Heart left ventricle (tissue), 13 donors: ENCODE measurements around the gene MEIKIN.

Source experiments
- POLR2A ChIP-seq, 2 donors: fragments of 450-650 bp; IDR thresholded peaks; one replicate each; pipeline ENCODE4 v1.6.1; 2017; ENCODE audit warnings: antibody characterized with exemption in 2 of 2, mild to moderate bottlenecking in 2 of 2, moderate library complexity in 2 of 2
- TF ChIP-seq, protein P1 (sequence below), 12 donors: fragments of 200-600 bp; sonication (generic) in 4 of 12; IDR thresholded peaks; one replicate each; pipeline versions ENCODE4 v1.5.0 to v1.8.0; 2018 to 2022; ENCODE audit warnings: antibody characterized with exemption in 12 of 12, mild to moderate bottlenecking in 5 of 12
- donor health status: ischemic (EF 13 %, LVEDD 7.1; RV severe dilation, severe dysfunction).
- donor health status: DM: no; HTN: yes; CAD: no.
- donor health status: DM: no; HTN: no; CAD: no.
- donor health status: ischemic (EF 25% LVEDD 6.9; RV normal size, moderate dysfunction).
- donor health status: ischemic (EF 25% LVEDD 5.7; RV mildly dilated, moderate dysfunction).
- donor health status: ischemic (EF 35%, LVEDD 5.7; RV mildly dilated, moderate dysfunction).
- donor health status: nonischemic (EF 11% LVEDD 7.7; RV severe dilation, severe dysfunction).
- donor health status: DM: yes; HTN: yes; CAD: no.
- donor health status: PGD.
- donor health status: ischemic (EF 29% LVEDD 5.4; RV normal size, mild dysfunction).
- donor health status: nonischemic (EF 23%, LVEDD 6.1; RV moderate dilation, normal function).

DNA sequence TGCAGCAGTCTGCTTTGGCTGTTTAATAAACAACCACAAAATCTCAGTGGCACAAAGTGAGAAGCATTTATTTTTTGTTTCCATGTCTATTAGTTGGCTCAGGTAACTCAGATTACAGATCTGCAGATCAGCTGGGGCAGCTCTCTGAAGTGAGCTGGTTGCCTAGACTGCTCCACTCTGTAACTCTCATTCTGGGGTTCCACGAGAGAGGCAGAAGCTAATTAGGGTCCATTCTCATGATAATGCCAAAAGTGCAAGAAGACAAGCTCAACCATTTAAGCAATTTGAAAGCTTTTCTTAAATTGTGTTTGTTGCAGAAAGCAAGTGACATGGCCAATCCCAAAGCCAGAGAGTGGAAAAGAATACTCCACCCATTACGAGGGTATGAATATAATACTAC lies 13.2 kb downstream of the MEIKIN start:
- TF ChIP-seq, protein P1, sequence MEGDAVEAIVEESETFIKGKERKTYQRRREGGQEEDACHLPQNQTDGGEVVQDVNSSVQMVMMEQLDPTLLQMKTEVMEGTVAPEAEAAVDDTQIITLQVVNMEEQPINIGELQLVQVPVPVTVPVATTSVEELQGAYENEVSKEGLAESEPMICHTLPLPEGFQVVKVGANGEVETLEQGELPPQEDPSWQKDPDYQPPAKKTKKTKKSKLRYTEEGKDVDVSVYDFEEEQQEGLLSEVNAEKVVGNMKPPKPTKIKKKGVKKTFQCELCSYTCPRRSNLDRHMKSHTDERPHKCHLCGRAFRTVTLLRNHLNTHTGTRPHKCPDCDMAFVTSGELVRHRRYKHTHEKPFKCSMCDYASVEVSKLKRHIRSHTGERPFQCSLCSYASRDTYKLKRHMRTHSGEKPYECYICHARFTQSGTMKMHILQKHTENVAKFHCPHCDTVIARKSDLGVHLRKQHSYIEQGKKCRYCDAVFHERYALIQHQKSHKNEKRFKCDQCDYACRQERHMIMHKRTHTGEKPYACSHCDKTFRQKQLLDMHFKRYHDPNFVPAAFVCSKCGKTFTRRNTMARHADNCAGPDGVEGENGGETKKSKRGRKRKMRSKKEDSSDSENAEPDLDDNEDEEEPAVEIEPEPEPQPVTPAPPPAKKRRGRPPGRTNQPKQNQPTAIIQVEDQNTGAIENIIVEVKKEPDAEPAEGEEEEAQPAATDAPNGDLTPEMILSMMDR (IDR thresholded peaks at IDR 0.05), result no peak
- TF ChIP-seq POLR2A (IDR thresholded peaks at IDR 0.05), result no peak
